HG03571 (cell line): ENCODE measurements around the gene LRRC10.
A peak's percentile ranks its signal among the peaks of the same experiment; 100 is the strongest.
"Not testable (repeated sequence)": the region's sequence is repeated elsewhere in the genome, so short reads cannot be mapped to it uniquely, and the experiment has no call there.

ENCODE experiments used
- ATAC-seq: cut with Tn5 transposase; IDR thresholded peaks from one replicate; pipeline ENCODE4 v1.9.1; 2021; ENCODE audit not compliant: unreplicated experiment

LRRC10 gene

GRCh38 chr12:69619050-69619449 is 8.3 kb upstream of the LRRC10 start:
- no peak for ATAC-seq

GRCh38 chr12:69616025-69616424 is 5.3 kb upstream of the LRRC10 start:
- ATAC-seq: no peak

GRCh38 chr12:69613351-69613750 is 2.6 kb upstream of the LRRC10 start:
- no peak for ATAC-seq

GRCh38 chr12:69610126-69610525 is 581 bp downstream of the LRRC10 start:
- no peak for ATAC-seq

GRCh38 chr12:69608114-69608513 is 2.6 kb downstream of the LRRC10 start:
- ATAC-seq: no peak

- not testable (repeated sequence) for ATAC-seq
Observed at GRCh38 chr12:69604275-69604674, 6.4 kb downstream of the LRRC10 start.

- ATAC-seq: not testable (repeated sequence)
Observed at GRCh38 chr12:69603556-69603955, 7.2 kb downstream of the LRRC10 start.

- ATAC-seq: no peak
Observed at GRCh38 chr12:69602954-69603353, 7.8 kb downstream of the LRRC10 start.

GRCh38 chr12:69601962-69602685 is 8.6 kb downstream of the LRRC10 start:
- ATAC-seq: no peak

GRCh38 chr12:69600804-69601203 is 9.9 kb downstream of the LRRC10 start:
- no peak for ATAC-seq

- no peak for ATAC-seq
Observed at GRCh38 chr12:69598174-69598753, 12.4 kb downstream of the LRRC10 start.

GRCh38 chr12:69595689-69596088 is 15.0 kb downstream of the LRRC10 start:
- no peak for ATAC-seq

GRCh38 chr12:69589082-69589481 is 21.6 kb downstream of the LRRC10 start:
- no peak for ATAC-seq

- no peak for ATAC-seq
Observed at GRCh38 chr12:69588527-69588926, 22.2 kb downstream of the LRRC10 start.

- ATAC-seq: peak; percentile 97
Observed at GRCh38 chr12:69585189-69586062, 25.3 kb downstream of the LRRC10 start, which contains the start of gene CCT2. TSS of gene CCT2 (plus strand) at chr12:69585459. CDS start at chr12:69585522, 63 bp downstream.

- ATAC-seq: no peak
Observed at GRCh38 chr12:69583203-69583602, 27.5 kb downstream of the LRRC10 start.

- ATAC-seq: no peak
Observed at GRCh38 chr12:69580074-69580473, 30.6 kb downstream of the LRRC10 start.

GRCh38 chr12:69579029-69579428 is 31.7 kb downstream of the LRRC10 start:
- ATAC-seq: no peak

- ATAC-seq: no peak
Observed at GRCh38 chr12:69578283-69578682, 32.4 kb downstream of the LRRC10 start.

- ATAC-seq: no peak
Observed at GRCh38 chr12:69575346-69575745, 35.4 kb downstream of the LRRC10 start.

- ATAC-seq: peak; percentile 77
Observed at GRCh38 chr12:69570545-69571399, 39.9 kb downstream of the LRRC10 start.
